Large intestine (tissue), 3 donors: ENCODE results near the gene KRT83. TPM values are rescaled to one million over a fixed set of nuclear protein-coding genes. Genes with fewer than 3 reads are reported as not detected.
"Not testable (repeated sequence)": the region's sequence is repeated elsewhere in the genome, so short reads cannot be mapped to it uniquely, and the experiment has no call there.

Experiments used
- DNase-seq, 2 donors: peaks; one replicate each; pipeline versions ENCODE4 v3.0.0 to v3.0.0-alpha.2; 2013
- H3K27ac ChIP-seq: one replicate; pipeline ENCODE4 v1.5.1; 2013; ENCODE audit warnings: low read length
- H3K27me3 ChIP-seq: 2 replicates; pipeline ENCODE4 v1.6.1; 2013; ENCODE audit warnings: low read length; ENCODE audit not compliant: control insufficient read depth, insufficient read depth
- H3K36me3 ChIP-seq: 2 replicates; pipeline ENCODE4 v1.6.1; 2013; ENCODE audit warnings: low read length; ENCODE audit not compliant: control insufficient read depth, insufficient read depth
- H3K4me1 ChIP-seq: one replicate; pipeline ENCODE4 v1.6.1; 2013; ENCODE audit warnings: low read length; ENCODE audit not compliant: control insufficient read depth, insufficient read depth
- H3K4me3 ChIP-seq: one replicate; pipeline ENCODE4 v1.5.1; 2013; ENCODE audit warnings: low read length
- H3K9me3 ChIP-seq: one replicate; pipeline ENCODE4 v1.6.1; 2013; ENCODE audit warnings: mild to moderate bottlenecking, low read depth, low read length, moderate library complexity; ENCODE audit not compliant: control insufficient read depth
- WGBS: methylation state at CpG from one replicate; pipeline ENCODE4 v1.1.5; 2013; ENCODE audit warnings: low lambda C conversion rate; ENCODE audit not compliant: insufficient coverage; 5-methylcytosine and 5-hydroxymethylcytosine counted together
- polyA plus RNA-seq: library from polyadenylated mRNA; unstranded; fragments of 120-200 nt; gene quantifications from one replicate; pipeline ENCODE4 v1.2.1, GENCODE V29; 2013

KRT83 gene
- polyA plus RNA-seq, 1 donor: 0.03 TPM

DNA sequence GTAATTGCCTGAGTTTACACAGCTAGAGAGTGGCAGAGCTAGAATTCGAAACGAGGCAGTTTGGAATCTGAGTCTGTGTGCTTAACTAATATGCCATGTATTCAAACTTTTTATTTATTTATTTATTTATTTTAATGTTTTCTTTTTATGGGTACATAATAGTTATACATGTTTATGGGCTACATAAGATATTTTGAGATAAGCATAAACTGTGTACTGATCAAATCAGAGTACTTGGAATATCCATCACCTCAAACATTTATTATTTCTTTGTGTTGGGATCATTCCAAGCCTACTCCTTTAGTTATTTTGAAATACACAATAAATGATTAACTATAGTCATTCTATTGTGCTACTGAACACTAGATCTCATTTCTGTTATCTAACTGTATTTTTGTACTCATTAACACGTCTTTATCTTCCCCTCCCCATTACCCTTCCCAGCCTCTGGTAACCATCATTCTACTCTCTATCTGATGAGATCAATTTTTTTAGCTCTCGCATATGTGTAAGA lies 22.5 kb downstream of the KRT83 start:
- Histone ChIP-seq H3K4me1 (no peaks in the 10 kb centered on the region), H3K36me3 (no peaks in the 10 kb centered on the region), H3K27ac (no peak overlapping the region), H3K27me3 (peaks cover 26% of the 10 kb centered on the region), H3K4me3 (no peak overlapping the region), H3K9me3 (no peaks in the 10 kb centered on the region)
- DNase-seq: no peak
- 0% methylated on average over 1 of the region's 4 CpGs for WGBS

DNA sequence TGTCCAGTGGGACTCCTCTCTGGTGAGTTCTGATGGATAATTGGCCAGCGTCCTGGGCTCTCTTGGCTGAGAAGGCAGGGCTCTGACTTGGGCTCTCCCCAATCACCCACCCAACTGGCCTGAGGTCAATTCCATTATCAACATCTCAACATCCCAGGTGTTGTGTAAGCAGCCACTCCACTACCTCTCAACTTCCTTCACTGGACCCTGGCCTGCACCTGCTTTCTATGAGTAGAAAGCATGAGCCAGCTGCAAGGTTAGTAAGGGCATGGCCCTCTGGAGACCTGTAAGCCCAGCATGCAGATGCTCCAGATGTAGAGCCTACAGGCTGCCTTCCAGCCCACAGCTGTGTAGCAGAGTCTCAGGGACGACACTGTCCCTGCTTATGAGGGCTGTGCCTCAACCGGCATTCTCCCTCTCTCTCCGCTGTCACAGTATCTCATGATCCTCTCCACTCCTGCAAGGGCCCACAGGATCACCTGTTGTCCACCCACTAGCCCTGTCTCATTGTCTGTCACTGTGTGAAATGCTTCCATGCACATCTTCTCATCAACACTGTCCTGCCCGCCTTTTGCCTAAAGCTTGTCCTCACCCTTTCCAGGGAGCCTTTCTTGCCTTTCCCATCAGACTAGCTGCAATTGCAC lies 24.5 kb downstream of the KRT83 start:
- no peak overlapping the region for H3K27ac ChIP-seq
- DNase-seq: no peak
- WGBS: no CpG with 5 or more reads among the region's 5 CpGs
- no peaks in the 10 kb centered on the region for H3K4me1 ChIP-seq
- no peaks in the 10 kb centered on the region for H3K36me3 ChIP-seq
- H3K27me3 ChIP-seq: peaks cover 36% of the 10 kb centered on the region
- H3K9me3 ChIP-seq: no peaks in the 10 kb centered on the region
- no peak overlapping the region for H3K4me3 ChIP-seq

DNA sequence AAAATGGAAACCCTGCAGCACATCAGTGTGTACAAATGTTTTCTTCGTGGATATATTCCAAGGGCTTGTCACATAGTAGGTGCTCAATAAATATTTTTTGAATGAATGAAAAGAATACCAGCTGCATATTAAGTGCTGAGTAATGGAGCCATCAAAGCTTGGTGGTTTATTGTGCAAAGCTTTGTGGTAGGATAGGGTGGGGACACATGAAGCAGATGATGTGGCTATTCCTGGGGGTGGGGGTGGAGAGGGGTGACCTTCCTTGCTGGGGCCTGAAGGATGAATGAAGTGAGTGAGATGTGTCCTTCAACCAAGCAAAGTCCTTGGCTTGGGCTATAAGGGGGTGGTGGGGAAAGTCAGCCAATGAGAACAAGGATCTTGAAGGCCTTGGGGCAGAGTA lies 25.5 kb downstream of the KRT83 start:
- Histone ChIP-seq H3K27me3 (peaks cover 34% of the 10 kb centered on the region), H3K9me3 (no peaks in the 10 kb centered on the region), H3K4me3 (no peak overlapping the region), H3K36me3 (no peaks in the 10 kb centered on the region), H3K4me1 (no peaks in the 10 kb centered on the region), H3K27ac (no peak overlapping the region)
- no peak for DNase-seq
- no CpG with 5 or more reads among the region's 1 CpG for WGBS

DNA sequence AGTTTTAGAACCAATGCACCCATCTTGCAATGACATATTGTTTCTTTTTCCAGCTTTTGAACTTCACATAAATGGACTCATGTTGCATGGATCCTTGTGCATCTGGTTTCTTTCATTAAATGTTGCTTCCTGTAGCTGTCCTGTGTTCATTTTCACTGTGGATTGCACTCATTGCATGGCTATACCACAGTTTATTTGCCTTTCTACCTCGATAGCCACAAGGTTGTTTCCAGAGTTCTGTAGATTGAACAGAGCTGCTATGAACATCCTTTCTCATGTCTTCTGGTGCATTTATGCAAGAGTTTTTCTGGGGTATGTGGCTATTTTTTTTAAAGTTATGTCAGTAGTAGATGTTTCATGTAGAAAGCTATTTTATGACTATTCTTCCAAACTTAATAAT lies 26.4 kb downstream of the KRT83 start:
- no CpG with 5 or more reads among the region's 1 CpG for WGBS
- Histone ChIP-seq H3K36me3 (no peaks in the 10 kb centered on the region), H3K4me1 (no peaks in the 10 kb centered on the region), H3K27ac (no peak overlapping the region), H3K27me3 (peaks cover 30% of the 10 kb centered on the region), H3K9me3 (no peaks in the 10 kb centered on the region), H3K4me3 (no peak overlapping the region)
- no peak for DNase-seq

DNA sequence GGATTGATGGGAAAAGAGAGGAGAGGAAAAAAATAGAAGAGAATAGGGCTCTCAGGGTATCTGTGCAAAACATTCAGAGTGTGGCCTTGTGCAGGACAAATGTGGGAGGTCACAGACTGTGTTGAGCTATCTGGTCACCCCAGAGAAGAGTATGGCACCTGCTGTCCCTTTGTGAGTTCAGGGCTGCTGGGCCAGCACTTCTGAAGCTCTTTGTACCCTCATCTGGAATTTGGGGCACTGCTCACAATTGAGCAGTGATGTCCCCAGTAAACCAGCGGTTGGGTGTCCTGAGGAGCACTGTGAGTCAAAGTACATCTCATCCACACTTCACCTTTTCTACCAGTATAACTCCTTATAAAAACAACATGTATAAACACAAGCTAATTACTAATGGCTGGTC lies 27.3 kb downstream of the KRT83 start:
- DNase-seq: no peak
- 80% methylated on average over 1 of the region's 1 CpG for WGBS
- Histone ChIP-seq H3K36me3 (no peaks in the 10 kb centered on the region), H3K4me3 (no peak overlapping the region), H3K4me1 (no peaks in the 10 kb centered on the region), H3K27ac (no peak overlapping the region), H3K27me3 (peaks cover 30% of the 10 kb centered on the region), H3K9me3 (no peaks in the 10 kb centered on the region)

DNA sequence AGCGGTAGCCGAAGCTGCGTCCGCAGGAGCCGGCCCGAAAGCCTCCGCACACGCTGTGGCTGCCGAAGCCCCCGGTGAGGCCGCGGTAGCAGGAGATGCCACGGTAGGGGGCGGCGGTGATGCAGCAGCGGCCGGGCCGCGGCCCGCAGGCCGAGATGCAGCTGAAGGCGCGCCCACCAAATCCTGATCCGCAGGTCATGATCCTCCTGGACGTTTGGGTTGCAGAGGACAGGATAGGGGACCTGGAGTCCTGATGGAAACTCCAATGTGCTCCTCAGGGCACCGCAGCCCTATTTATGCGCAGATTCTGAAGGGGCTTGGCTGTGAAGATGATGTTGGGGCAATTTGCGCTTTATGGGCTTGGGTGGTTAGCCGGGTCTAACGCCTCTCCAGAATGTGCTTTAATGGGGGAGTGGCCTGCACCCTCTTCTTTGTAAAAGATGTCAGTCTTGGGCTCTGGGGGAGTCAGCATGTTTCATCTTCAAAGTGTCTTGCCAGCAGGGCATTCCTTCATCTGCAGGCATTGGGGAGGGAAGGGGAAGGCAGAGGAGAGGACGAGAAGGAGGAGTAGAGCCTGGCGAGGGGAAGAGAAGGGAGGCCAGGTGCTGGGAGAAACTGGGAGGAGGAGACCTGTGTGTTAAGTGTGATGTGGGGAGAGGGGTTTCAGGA lies 29.8 kb downstream of the KRT83 start, which contains the start of gene KRT81:
TSS of gene KRT81 (minus strand) at position 268 of the 669 bp plus-strand sequence. CDS start at position 199, 69 bp downstream.
- Histone ChIP-seq H3K9me3 (no peaks in the 10 kb centered on the region), H3K36me3 (no peaks in the 10 kb centered on the region), H3K27me3 (peaks cover 16% of the 10 kb centered on the region), H3K4me1 (no peaks in the 10 kb centered on the region), H3K27ac (no peak within 1 kb of the TSS), H3K4me3 (no peak within 1 kb of the TSS)
- DNase-seq: no peak
- WGBS: 60% methylated on average over 1 of the region's 32 CpGs

DNA sequence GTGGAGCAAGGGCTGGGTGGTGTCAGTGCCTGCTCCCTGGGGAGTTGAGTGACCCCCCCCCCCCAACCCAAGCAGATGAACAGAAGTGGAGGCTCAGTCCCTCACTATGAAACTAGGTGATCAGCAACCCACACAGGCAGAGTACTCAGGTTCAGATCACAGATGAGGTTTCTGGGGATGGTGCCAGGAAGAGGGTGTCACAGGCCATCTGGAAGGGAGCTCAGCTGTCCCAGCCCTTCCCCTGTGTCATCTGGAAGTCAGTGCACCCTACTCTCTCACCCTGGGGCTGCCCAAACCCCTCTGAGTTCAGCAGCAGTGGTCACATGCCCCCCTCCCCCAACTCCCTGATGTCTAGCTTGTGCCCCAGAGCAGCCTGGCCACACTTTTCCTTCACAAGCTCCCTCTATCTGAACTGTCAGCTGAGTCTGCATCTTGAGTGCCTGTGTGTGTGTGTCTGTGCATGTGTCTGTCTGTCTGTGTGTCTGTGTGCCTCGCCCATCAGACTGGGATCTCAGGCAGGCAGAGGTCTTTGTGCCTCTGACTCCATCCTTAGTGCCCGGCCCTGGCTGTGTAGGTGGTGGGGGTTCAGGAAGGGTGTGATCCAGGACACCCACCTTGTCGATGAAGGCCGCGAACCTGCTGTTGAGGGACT lies 30.6 kb downstream of the KRT83 start:
- not testable (repeated sequence) for H3K4me3 ChIP-seq, H3K36me3 ChIP-seq, H3K9me3 ChIP-seq, H3K27ac ChIP-seq, H3K4me1 ChIP-seq, DNase-seq
- WGBS: no CpG with 5 or more reads among the region's 5 CpGs
- peaks cover 15% of the 10 kb centered on the region for H3K27me3 ChIP-seq

DNA sequence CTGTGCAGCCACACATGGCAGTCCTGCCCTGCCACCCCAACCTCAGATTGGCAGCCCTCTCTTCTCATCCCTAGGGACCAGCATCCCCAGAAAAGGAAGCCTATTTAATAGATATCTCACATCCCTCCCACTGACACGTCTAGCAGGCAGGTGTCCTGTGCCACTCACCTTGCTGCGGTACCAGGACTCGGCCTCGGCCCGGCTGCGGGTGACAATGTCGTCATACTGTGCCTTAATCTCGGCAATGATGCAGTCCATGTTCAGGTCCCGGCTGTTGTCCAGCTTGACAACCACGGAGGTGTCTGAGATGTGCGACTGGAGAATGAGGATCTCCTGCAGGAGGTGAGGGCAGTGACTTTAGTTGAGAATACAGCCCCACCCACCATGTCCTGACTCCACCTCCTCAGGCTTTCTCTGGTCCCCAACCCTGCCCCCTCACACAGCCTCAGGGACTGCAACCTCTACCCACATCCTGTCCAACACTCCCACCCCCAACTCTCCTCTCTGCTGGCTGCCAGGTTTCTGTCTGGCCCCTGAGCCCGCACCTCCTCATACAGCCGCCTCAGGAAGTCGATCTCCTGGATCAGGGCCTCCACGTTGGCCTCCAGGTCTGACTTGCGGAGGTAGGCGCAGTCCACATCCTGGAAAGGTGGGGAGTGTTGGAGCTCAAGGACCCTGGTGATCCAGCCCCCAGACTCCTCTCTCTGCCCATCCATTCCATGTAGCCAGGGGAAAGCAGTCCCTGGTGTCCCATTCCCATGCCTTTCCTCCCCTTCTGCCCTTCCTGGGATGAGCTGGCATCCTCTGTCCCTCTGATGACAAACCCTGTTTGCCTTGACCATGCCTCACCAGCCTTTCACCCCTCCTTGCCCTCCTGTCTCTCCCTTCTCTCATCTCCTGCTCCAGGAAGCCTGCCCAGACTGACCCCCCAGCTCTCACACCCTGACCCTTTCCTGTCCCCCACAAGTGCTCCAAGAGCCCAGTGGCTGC lies 33.1 kb downstream of the KRT83 start:
- no CpG with 5 or more reads among the region's 17 CpGs for WGBS
- H3K27me3 ChIP-seq: peaks cover 15% of the 10 kb centered on the region
- H3K4me3 ChIP-seq, H3K27ac ChIP-seq, DNase-seq, H3K4me1 ChIP-seq, H3K9me3 ChIP-seq, H3K36me3 ChIP-seq: not testable (repeated sequence)

DNA sequence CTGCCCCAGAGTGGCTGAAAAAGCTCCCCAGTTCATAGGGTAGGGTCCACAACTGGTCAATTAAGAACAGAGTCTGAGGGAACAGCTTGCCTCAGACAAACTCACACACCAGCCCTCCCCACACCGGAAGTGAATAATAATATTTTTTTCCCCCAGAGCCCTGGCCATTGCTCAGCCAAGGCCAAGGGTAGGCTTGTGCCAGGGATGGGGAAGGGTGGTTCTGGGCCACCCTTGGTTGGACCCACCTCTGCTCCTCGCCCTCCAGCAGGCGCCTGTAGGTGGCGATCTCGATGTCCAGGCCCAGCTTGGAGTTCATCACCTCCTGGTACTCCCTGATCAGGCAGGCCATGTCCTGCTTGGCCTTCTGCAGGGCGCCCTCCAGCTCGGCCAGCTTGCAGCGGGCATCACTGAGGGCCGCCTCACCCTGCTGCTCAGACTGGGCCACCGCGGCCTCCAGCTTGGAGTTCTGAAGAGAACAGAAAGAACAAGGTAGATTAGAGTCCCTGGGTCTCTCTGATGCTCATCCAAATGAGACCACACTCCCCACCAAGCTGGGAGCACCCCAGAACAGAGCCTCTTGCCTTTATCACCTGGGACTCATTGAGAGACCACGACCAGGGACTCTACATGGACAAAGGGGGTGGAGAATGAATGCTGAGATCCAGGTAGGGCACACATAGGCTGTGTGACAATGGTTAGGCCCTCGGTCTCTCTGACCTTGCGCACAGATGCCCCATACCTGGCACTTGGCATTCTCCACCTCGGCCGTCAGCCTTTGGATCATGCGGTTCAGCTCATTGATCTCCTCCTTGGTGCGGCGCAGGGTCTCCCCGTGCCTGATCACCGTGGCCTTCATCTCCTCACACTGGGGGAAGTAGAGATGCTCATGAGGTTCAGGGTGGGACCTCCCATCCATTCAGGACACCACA lies 34.1 kb downstream of the KRT83 start:
- H3K27ac ChIP-seq, H3K27me3 ChIP-seq, H3K36me3 ChIP-seq, H3K4me1 ChIP-seq, DNase-seq, H3K4me3 ChIP-seq, H3K9me3 ChIP-seq: not testable (repeated sequence)
- WGBS: no CpG with 5 or more reads among the region's 21 CpGs
